H1 (cell line): ENCODE data around the gene MCC. TPM values are rescaled to one million over a fixed set of nuclear protein-coding genes. Genes with fewer than 3 reads are reported as not detected.
"Not testable (repeated sequence)": the region's sequence is repeated elsewhere in the genome, so short reads cannot be mapped to it uniquely, and the experiment has no call there.

ENCODE experiments used
- CTCF ChIA-PET: fragments of 300-600 bp; sonication (Branson Sonifier 250); formaldehyde crosslinking; loops from one replicate; lab custom pipeline; 2021; ENCODE audit not compliant: partially characterized antibody; lab: Charles Lee
- POLR2A ChIA-PET: fragments of 300-600 bp; sonication (Branson Sonifier 250); formaldehyde crosslinking; loops from one replicate; lab custom pipeline; 2021; ENCODE audit warnings: inconsistent platforms; ENCODE audit not compliant: partially characterized antibody; lab: Charles Lee
- DNase-seq, 2 experiments: peaks; one replicate each; pipeline versions ENCODE4 v3.0.0 to v3.0.0-alpha.2; 2010 to 2022; ENCODE audit warnings: low spot score in 2 of 2, low read depth in 1 of 2, mixed read lengths in 1 of 2
- FAIRE-seq: peaks from 2 replicates; lab custom pipeline; 2011; peaks lifted over from hg19 to GRCh38; lab: Jason Lieb, UNC
- H2AFZ ChIP-seq: 2 replicates; pipeline ENCODE4 v1.8.1; 2012; ENCODE audit warnings: low read length, inconsistent platforms
- H2AK5ac ChIP-seq: 2 replicates; pipeline ENCODE4 v1.6.1; 2013; ENCODE audit warnings: low read depth, low read length
- H2BK120ac ChIP-seq: replicated peaks from 2 replicates; pipeline ENCODE3; 2013; ENCODE audit warnings: low read depth, low read length, inconsistent platforms
- H2BK12ac ChIP-seq: 2 replicates; pipeline ENCODE4 v1.6.1; 2013; ENCODE audit warnings: low read depth, low read length
- H2BK15ac ChIP-seq: 2 replicates; pipeline ENCODE4 v1.6.1; 2013; ENCODE audit warnings: low read length
- H2BK20ac ChIP-seq: 2 replicates; pipeline ENCODE4 v1.6.1; 2013; ENCODE audit warnings: low read length
- H2BK5ac ChIP-seq: 2 replicates; pipeline ENCODE4 v1.6.1; 2013; ENCODE audit warnings: low read depth, low read length
- H3K14ac ChIP-seq: 2 replicates; pipeline ENCODE4 v1.6.1; 2013; ENCODE audit warnings: inconsistent platforms; ENCODE audit not compliant: insufficient read length
- H3K18ac ChIP-seq: 2 replicates; pipeline ENCODE4 v1.6.1; 2013; ENCODE audit warnings: low read length; ENCODE audit errors: extremely low read depth
- H3K23ac ChIP-seq: 2 replicates; pipeline ENCODE4 v1.6.1; 2013; ENCODE audit warnings: inconsistent platforms; ENCODE audit not compliant: insufficient read length
- H3K23me2 ChIP-seq: 2 replicates; pipeline ENCODE4 v1.6.1; 2013; ENCODE audit warnings: low read depth, low read length
- H3K27ac ChIP-seq: 2 replicates; pipeline ENCODE4 v1.6.1; 2011; ENCODE audit warnings: low read depth, low read length, inconsistent platforms
- H3K27me3 ChIP-seq, 4 experiments: replicated peaks in 1 of 4; 1 replicate in 1 of 4; 2 replicates in 3 of 4; pipeline versions ENCODE4 v1.6.1 to v1.8.1; 2011 to 2013; ENCODE audit warnings: low read length in 3 of 4, mild to moderate bottlenecking in 3 of 4, inconsistent platforms in 2 of 4, mixed read lengths in 2 of 4, moderate library complexity in 1 of 4; ENCODE audit not compliant: control insufficient read depth in 3 of 4, insufficient read depth in 3 of 4; ENCODE audit errors: extremely low read depth in 1 of 4
- H3K36me3 ChIP-seq, 4 experiments: 2 replicates each; pipeline versions ENCODE4 v1.6.1 to v1.8.1; 2011 to 2013; ENCODE audit warnings: mild to moderate bottlenecking in 4 of 4, low read length in 3 of 4, moderate library complexity in 2 of 4, control low read depth in 1 of 4, inconsistent platforms in 1 of 4; ENCODE audit not compliant: insufficient read depth in 4 of 4, control insufficient read depth in 2 of 4
- H3K4ac ChIP-seq: replicated peaks from 2 replicates; pipeline ENCODE3; 2013; ENCODE audit warnings: low read length, low read depth, mixed read lengths, inconsistent platforms; ENCODE audit not compliant: insufficient read length
- H3K4me1 ChIP-seq, 4 experiments: replicated peaks in 1 of 4; 1 replicate in 1 of 4; 2 replicates in 3 of 4; pipeline versions ENCODE4 v1.6.1 to v1.8.1; 2011 to 2013; ENCODE audit warnings: low read length in 3 of 4, inconsistent platforms in 2 of 4, mixed read lengths in 1 of 4; ENCODE audit not compliant: insufficient read depth in 4 of 4, control insufficient read depth in 3 of 4
- H3K4me2 ChIP-seq, 2 experiments: 2 replicates each; pipeline versions ENCODE4 v1.6.1 to v1.8.1; 2011 to 2013; ENCODE audit warnings: low read depth in 2 of 2, low read length in 2 of 2, control low read depth in 1 of 2, inconsistent platforms in 1 of 2, mild to moderate bottlenecking in 1 of 2; ENCODE audit not compliant: insufficient read depth in 1 of 2
- H3K4me3 ChIP-seq, 4 experiments: fragments of 200-600, 300-600 bp in 1 of 4; sonication (generic), shearing (Covaris generic), sonication (Bioruptor Twin) in 1 of 4; 2 replicates each; pipeline versions ENCODE4 v1.5.1 to v1.8.1; 2011 to 2016; ENCODE audit warnings: low read length in 4 of 4, low read depth in 3 of 4, control low read depth in 2 of 4, inconsistent platforms in 2 of 4, mild to moderate bottlenecking in 2 of 4, mixed read lengths in 1 of 4, moderate library complexity in 1 of 4; ENCODE audit not compliant: insufficient read depth in 2 of 4; ENCODE audit errors: extremely low read depth in 1 of 4
- H3K56ac ChIP-seq: replicated peaks from 2 replicates; pipeline ENCODE3; 2013; ENCODE audit warnings: low read depth, mild to moderate bottlenecking, mixed read lengths, low read length, inconsistent platforms; ENCODE audit not compliant: insufficient read length
- H3K79me1 ChIP-seq: 2 replicates; pipeline ENCODE4 v1.6.1; 2013; ENCODE audit warnings: low read depth, low read length, control low read depth
- H3K79me2 ChIP-seq, 2 experiments: 2 replicates each; pipeline versions ENCODE4 v1.6.1 to v1.8.1; 2012 to 2013; ENCODE audit warnings: low read length in 2 of 2, mild to moderate bottlenecking in 2 of 2, inconsistent platforms in 1 of 2; ENCODE audit not compliant: insufficient read depth in 2 of 2, control insufficient read depth in 1 of 2
- H3K9ac ChIP-seq, 4 experiments: replicated peaks in 1 of 4; 1 replicate in 1 of 4; 2 replicates in 3 of 4; pipeline versions ENCODE4 v1.6.1 to v1.8.1; 2011 to 2013; ENCODE audit warnings: low read depth in 3 of 4, low read length in 3 of 4, control low read depth in 2 of 4, mild to moderate bottlenecking in 2 of 4, moderate library complexity in 2 of 4, inconsistent platforms in 1 of 4; ENCODE audit errors: extremely low read depth in 1 of 4
- H3K9me3 ChIP-seq, 2 experiments: 2 replicates each; pipeline versions ENCODE4 v1.6.1 to v1.8.1; 2012 to 2013; ENCODE audit warnings: mild to moderate bottlenecking in 2 of 2, moderate library complexity in 2 of 2, control low read depth in 1 of 2, inconsistent platforms in 1 of 2, low read depth in 1 of 2, low read length in 1 of 2, mixed read lengths in 1 of 2; ENCODE audit not compliant: insufficient read depth in 2 of 2
- H4K20me1 ChIP-seq, 2 experiments: replicated peaks in 1 of 2; 2 replicates each; pipeline versions ENCODE3 to v1.8.1; 2011 to 2013; ENCODE audit warnings: inconsistent platforms in 2 of 2, low read length in 2 of 2, mild to moderate bottlenecking in 1 of 2; ENCODE audit not compliant: insufficient read depth in 2 of 2, control insufficient read depth in 1 of 2
- H4K5ac ChIP-seq: 2 replicates; pipeline ENCODE4 v1.6.1; 2013; ENCODE audit warnings: low read length, low read depth, mixed read lengths, inconsistent platforms; ENCODE audit not compliant: insufficient read length
- H4K8ac ChIP-seq: 2 replicates; pipeline ENCODE4 v1.8.0; 2013; ENCODE audit warnings: mild to moderate bottlenecking, moderate library complexity, low read length, inconsistent platforms; ENCODE audit not compliant: insufficient read depth; ENCODE audit errors: extremely low read depth
- H4K91ac ChIP-seq: replicated peaks from 2 replicates; pipeline ENCODE3; 2013; ENCODE audit warnings: low read length, mixed read lengths, inconsistent platforms; ENCODE audit not compliant: insufficient read length
- NANOG ChIP-seq: IDR thresholded peaks from 2 replicates; pipeline ENCODE4 v1.6.1; 2011; ENCODE audit warnings: low read length, low read depth, mild to moderate bottlenecking, inconsistent platforms; ENCODE audit not compliant: insufficient read depth, poor library complexity, severe bottlenecking
- TBP ChIP-seq: IDR thresholded peaks from 2 replicates; pipeline ENCODE4 v1.6.1; 2011; ENCODE audit warnings: low read depth, low read length, improper control_type of control experiment
- YY1 ChIP-seq: IDR thresholded peaks from 2 replicates; pipeline ENCODE4 v1.6.1; 2011; ENCODE audit warnings: low read depth, mild to moderate bottlenecking, low read length
- WGBS, 2 experiments: shearing (Covaris generic) in 1 of 2; methylation state at CpG; one replicate each; pipeline versions ENCODE4 v1.1.6 to v1.1.7; 2013 to 2015; ENCODE audit warnings: low lambda C conversion rate in 2 of 2, mixed read lengths in 2 of 2, inconsistent platforms in 1 of 2, low coverage in 1 of 2, missing lambda C conversion rate in 1 of 2; ENCODE audit not compliant: insufficient replicate concordance in 2 of 2, insufficient coverage in 1 of 2, insufficient read length in 1 of 2; ENCODE audit errors: extremely low coverage in 1 of 2, missing lambda C conversion rate in 1 of 2; 5-methylcytosine and 5-hydroxymethylcytosine counted together
- polyA plus RNA-seq, 7 experiments: library from polyadenylated mRNA; depleted of rRNA in 3 of 7; stranded (reverse) in 5 of 7; unstranded in 2 of 7; fragments of >200 nt in 5 of 7; fragments of 200-250 nt in 2 of 7; gene quantifications; 1 replicate in 5 of 7; 2 replicates in 1 of 7; 4 replicates in 1 of 7; pipeline versions ENCODE4 v1.2.1 to v1.2.3, GENCODE V29; 2011 to 2013; ENCODE audit warnings: missing spikeins in 2 of 7, mixed read lengths in 2 of 7
- total RNA-seq: library from RNA; stranded (reverse); fragmentation: NEBNext Ultra II Directional; extraction: Animal tissue kit (Norgen Biotek cat#: 25700); gene quantifications from 2 replicates; pipeline ENCODE4 v1.2.1, GENCODE V29; 2021

MCC gene
- total and polyA plus RNA-seq, 2 of the 8 experiments (the other 6 are each of a cell fraction or from before 2014, with no cell fraction given), result 2.6 to 18.3 TPM

DNA sequence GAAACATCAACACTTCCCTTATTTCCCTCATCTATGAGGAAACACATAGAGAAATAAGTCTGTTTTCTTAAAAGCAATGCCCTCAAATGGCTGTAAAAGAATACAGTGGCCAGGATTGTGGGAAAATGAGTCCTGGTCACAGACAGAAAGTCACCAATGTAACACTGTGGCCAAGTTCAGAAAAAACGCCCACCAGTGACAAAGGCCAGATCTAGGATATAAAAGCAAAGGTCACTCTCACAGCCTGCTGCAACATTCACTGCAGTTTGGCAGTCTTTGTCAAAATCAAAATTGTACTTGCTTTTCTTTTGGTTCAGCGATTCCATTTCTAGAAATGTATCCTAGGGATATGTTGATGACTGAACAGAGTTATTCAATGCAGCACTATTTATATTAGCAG is 84.0 kb downstream of the MCC start (continued):
- TF ChIP-seq TBP (no peak), YY1 (no peak), NANOG (no peak)

DNA sequence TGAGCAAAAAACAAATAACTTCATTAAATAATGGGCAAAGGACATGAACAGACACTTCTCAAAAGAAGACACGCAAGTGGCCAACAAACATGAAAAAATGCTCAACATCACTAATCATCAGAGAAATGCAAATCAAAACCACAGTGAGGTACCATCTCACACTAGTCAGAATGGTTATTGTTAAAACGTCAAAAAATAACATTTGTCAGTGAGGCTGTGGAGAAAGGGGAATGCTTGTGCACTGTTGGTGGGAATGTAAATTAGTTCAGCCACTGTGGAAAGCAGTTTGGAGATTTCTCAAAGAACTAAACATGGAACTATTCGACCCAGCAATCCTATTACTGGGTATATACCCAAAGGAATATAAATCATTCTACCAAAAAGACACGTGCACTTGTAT is 90.3 kb downstream of the MCC start:
- H3K4me3 ChIP-seq, H3K4me2 ChIP-seq, H2BK5ac ChIP-seq, H2BK120ac ChIP-seq, H3K14ac ChIP-seq, H4K8ac ChIP-seq, H3K27me3 ChIP-seq, H3K27ac ChIP-seq, H3K9me3 ChIP-seq, H3K79me1 ChIP-seq, H2BK12ac ChIP-seq, H2AFZ ChIP-seq, H2BK15ac ChIP-seq, H3K23ac ChIP-seq, FAIRE-seq, H3K9ac ChIP-seq, H4K20me1 ChIP-seq, H2AK5ac ChIP-seq, H3K18ac ChIP-seq, H2BK20ac ChIP-seq, H3K23me2 ChIP-seq, H3K79me2 ChIP-seq, POLR2A ChIA-PET, H3K56ac ChIP-seq, H4K5ac ChIP-seq, H3K4ac ChIP-seq, H3K36me3 ChIP-seq, H3K4me1 ChIP-seq, DNase-seq, H4K91ac ChIP-seq: not testable (repeated sequence)
- CTCF ChIA-PET, result interaction anchor here (0.6 to 2.6 kb wide), 3 partner anchors 18 to 84 kb away, joined by 3 to 11 read pairs (median 5); no protein-coding TSS in a partner anchor
- WGBS, 2 experiments, result 92% methylated on average over 4 of the region's 4 CpGs; no CpG with 5 or more reads in 1 of the 2 experiments
